GM12864 (cell line): ENCODE measurements around the gene ABLIM2.

ENCODE experiments used
- DNase-seq: peaks from one replicate; pipeline ENCODE4 v3.0.0-alpha.2; 2011; ENCODE audit warnings: low read depth
- H3K4me3 ChIP-seq: 2 replicates; pipeline ENCODE4 v1.5.1; 2011; ENCODE audit warnings: mild to moderate bottlenecking, low read depth, low read length, control low read depth
- CTCF ChIP-seq: IDR thresholded peaks from 2 replicates; pipeline ENCODE4 v1.5.1; 2011; ENCODE audit warnings: low read depth, mild to moderate bottlenecking, moderate library complexity, low read length, control low read depth, inconsistent platforms; ENCODE audit errors: missing control alignments

The ABLIM2 gene

GRCh38 chr4:8119877-8120276 is 38.7 kb downstream of the ABLIM2 start:
- H3K4me3 ChIP-seq = no peak overlapping the region
- TF ChIP-seq CTCF = no peak
- DNase-seq = no peak

GRCh38 chr4:8118531-8118930 is 40.1 kb downstream of the ABLIM2 start:
- no peak overlapping the region for H3K4me3 ChIP-seq
- no peak for TF ChIP-seq CTCF
- no peak for DNase-seq

- no peak overlapping the region for H3K4me3 ChIP-seq
- TF ChIP-seq CTCF = no peak
- DNase-seq = no peak
Measured at GRCh38 chr4:8118035-8118434, 40.6 kb downstream of the ABLIM2 start.

GRCh38 chr4:8117278-8117682 is 41.3 kb downstream of the ABLIM2 start:
- no peak for TF ChIP-seq CTCF
- no peak overlapping the region for H3K4me3 ChIP-seq
- peak; percentile 24 for DNase-seq

- no peak overlapping the region for H3K4me3 ChIP-seq
- no peak for TF ChIP-seq CTCF
- DNase-seq = no peak
Measured at GRCh38 chr4:8115916-8116315, 42.7 kb downstream of the ABLIM2 start.

- no peak for DNase-seq
- no peak overlapping the region for H3K4me3 ChIP-seq
- TF ChIP-seq CTCF = no peak
Measured at GRCh38 chr4:8115203-8115520, 43.5 kb downstream of the ABLIM2 start.

- DNase-seq = no peak
- TF ChIP-seq CTCF = no peak
- H3K4me3 ChIP-seq = no peak overlapping the region
Measured at GRCh38 chr4:8114456-8115202, 44.0 kb downstream of the ABLIM2 start.
